HG03521 (cell line): ENCODE results near the gene LST1.
"Not testable (repeated sequence)": the region's sequence is repeated elsewhere in the genome, so short reads cannot be mapped to it uniquely, and the experiment has no call there.

ENCODE experiments used
- ATAC-seq: cut with Tn5 transposase; IDR thresholded peaks from one replicate; pipeline ENCODE4 v1.9.1; 2021; ENCODE audit warnings: mild to moderate bottlenecking, moderate library complexity; ENCODE audit not compliant: unreplicated experiment

LST1 gene

GRCh38 chr6:31586008-31586407 lies at the start of gene LST1:
Gene LST1 (plus strand): TSS chr6:31586277. CDS start chr6:31587300, 1,023 bp downstream.
- ATAC-seq, result no peak

- no peak for ATAC-seq
These were observed 47.2 kb upstream of the LST1 start for GRCh38 chr6:31538805-31539400.

- ATAC-seq, result no peak
These were observed 45.4 kb upstream of the LST1 start for GRCh38 chr6:31540640-31541039.

- no peak for ATAC-seq
These were observed 44.9 kb upstream of the LST1 start for GRCh38 chr6:31541059-31541657.

- ATAC-seq, result peak; percentile 61
These were observed 44.2 kb upstream of the LST1 start, which contains the start of gene DDX39B for GRCh38 chr6:31541658-31542521. Gene DDX39B (minus strand): TSS chr6:31542003. CDS start chr6:31540532, 1,471 bp downstream.

GRCh38 chr6:31543639-31544038 lies 42.4 kb upstream of the LST1 start:
- no peak for ATAC-seq

- ATAC-seq, result no peak
These were observed 41.4 kb upstream of the LST1 start for GRCh38 chr6:31544676-31545075.

GRCh38 chr6:31545291-31545690 lies 40.8 kb upstream of the LST1 start:
- ATAC-seq, result no peak

- peak; percentile 43 for ATAC-seq
These were observed 39.6 kb upstream of the LST1 start, which contains the start of gene ATP6V1G2 for GRCh38 chr6:31546339-31546957. Gene ATP6V1G2 (minus strand): TSS chr6:31546608. CDS start chr6:31546559, 49 bp downstream.

GRCh38 chr6:31546958-31547726 lies 38.9 kb upstream of the LST1 start, which contains the start of gene NFKBIL1:
Gene NFKBIL1 (plus strand): TSS chr6:31547608. CDS start chr6:31547695, 87 bp downstream.
- peak; percentile 63 for ATAC-seq

- ATAC-seq, result no peak
These were observed 38.1 kb upstream of the LST1 start for GRCh38 chr6:31547727-31548543.

- ATAC-seq, result no peak
These were observed 37.6 kb upstream of the LST1 start for GRCh38 chr6:31548544-31548873.

- ATAC-seq, result not testable (repeated sequence)
These were observed 34.7 kb upstream of the LST1 start for GRCh38 chr6:31551371-31551770.

- ATAC-seq, result no peak
These were observed 29.8 kb upstream of the LST1 start for GRCh38 chr6:31556307-31556706.

- no peak for ATAC-seq
These were observed 28.4 kb upstream of the LST1 start for GRCh38 chr6:31557443-31558317.

GRCh38 chr6:31558318-31558625 lies 27.8 kb upstream of the LST1 start:
- no peak for ATAC-seq

- no peak for ATAC-seq
These were observed 27.2 kb upstream of the LST1 start for GRCh38 chr6:31558631-31559500.

- ATAC-seq, result peak; percentile 5
These were observed 26.5 kb upstream of the LST1 start for GRCh38 chr6:31559606-31559957.
